Suprapubic skin (tissue), 4 donors: ENCODE results near the gene RRAD. TPM values are rescaled to one million over a fixed set of nuclear protein-coding genes. Genes with fewer than 3 reads are reported as not detected.

Experiments
- DNase-seq, 2 donors: peaks; one replicate each; pipeline ENCODE4 v3.0.0-alpha.2; 2019; ENCODE audit warnings: low spot score in 2 of 2
- H3K27ac ChIP-seq: fragments of 200-600 bp; sonication (generic); one replicate; pipeline ENCODE4 v1.5.1; 2019
- H3K27me3 ChIP-seq: fragments of 200-600 bp; sonication (generic); one replicate; pipeline ENCODE4 v1.5.1; 2019
- H3K36me3 ChIP-seq: fragments of 200-600 bp; sonication (generic); one replicate; pipeline ENCODE4 v1.5.1; 2019
- H3K4me1 ChIP-seq: fragments of 200-600 bp; sonication (generic); one replicate; pipeline ENCODE4 v1.5.1; 2019
- H3K4me3 ChIP-seq: fragments of 200-600 bp; sonication (generic); one replicate; pipeline ENCODE4 v1.5.1; 2019; ENCODE audit warnings: mild to moderate bottlenecking
- H3K9me3 ChIP-seq: fragments of 200-600 bp; sonication (generic); one replicate; pipeline ENCODE4 v1.5.1; 2019
- EP300 ChIP-seq: sonication (generic); formaldehyde crosslinking; IDR thresholded peaks from one replicate; pipeline ENCODE4 v1.6.1; 2017; ENCODE audit warnings: antibody characterized with exemption
- POLR2A ChIP-seq, 2 donors: fragments of 450-650 bp; IDR thresholded peaks; one replicate each; pipeline ENCODE4 v1.6.1; 2017; ENCODE audit warnings: antibody characterized with exemption in 2 of 2, mild to moderate bottlenecking in 2 of 2, moderate library complexity in 2 of 2
- POLR2AphosphoS5 ChIP-seq, 3 donors: sonication (generic); formaldehyde crosslinking; IDR thresholded peaks; one replicate each; pipeline ENCODE4 v1.6.1; 2017; ENCODE audit warnings: antibody characterized with exemption in 3 of 3
- WGBS: methylation state at CpG from one replicate; pipeline ENCODE4 v1.1.5; 2018; 5-methylcytosine and 5-hydroxymethylcytosine counted together
- total RNA-seq, 4 donors: library from RNA; depleted of rRNA; stranded (reverse); fragments of >200 nt; gene quantifications; one replicate each; pipeline ENCODE4 v1.1.0, GENCODE V29; 2016
- TF ChIP-seq, protein P1 (sequence below), 2 donors: fragments of 200-600 bp in 1 of 2; fragments of 450-650 bp in 1 of 2; sonication (generic) in 1 of 2; IDR thresholded peaks; one replicate each; pipeline ENCODE4 v1.5.1; 2016 to 2019; ENCODE audit warnings: antibody characterized with exemption in 2 of 2, mild to moderate bottlenecking in 1 of 2, moderate library complexity in 1 of 2

RRAD gene
- total RNA-seq, 4 donors from 2014 or later: 1.5 to 12.1 (median 4.6) TPM

DNA sequence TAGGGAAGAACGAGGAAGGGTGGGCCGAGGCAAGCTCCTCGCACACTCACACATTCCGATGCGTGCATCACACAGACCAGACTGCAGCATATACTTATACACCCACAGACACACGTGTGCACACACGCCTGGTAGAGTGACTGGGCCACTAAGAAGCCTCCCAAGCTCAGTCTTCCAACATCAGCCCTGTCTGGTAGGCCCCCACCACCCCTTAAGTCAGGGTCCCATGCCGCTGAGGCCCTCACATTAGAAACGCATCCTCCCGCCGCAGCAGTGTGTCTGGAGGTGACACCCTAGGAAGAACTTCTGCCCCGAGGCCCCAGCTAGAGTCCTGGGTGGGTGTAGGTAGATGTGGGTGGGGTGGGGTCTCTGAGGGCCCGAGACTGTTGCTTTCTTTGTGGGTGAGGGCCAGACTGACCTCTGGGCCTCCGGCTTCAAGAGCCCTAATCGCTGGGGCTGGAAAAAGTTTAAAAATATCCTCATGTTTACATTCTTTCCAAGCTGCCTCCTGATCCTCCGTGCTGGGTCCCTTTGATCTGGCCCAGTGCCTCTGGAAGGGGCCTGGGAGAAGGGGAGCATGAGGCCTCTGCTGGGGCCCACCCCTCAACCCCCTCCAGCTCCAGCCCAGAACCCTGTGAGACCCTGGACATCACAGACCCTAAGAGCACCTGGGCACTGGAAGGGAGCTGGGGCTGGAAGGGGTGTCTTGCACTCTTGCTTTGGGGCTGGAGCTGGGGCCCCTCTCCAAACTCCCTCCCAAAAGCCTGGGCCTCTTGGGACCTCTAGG, 20.3 kb downstream of the RRAD start:
- no peak overlapping the region for H3K27ac ChIP-seq
- H3K27me3 ChIP-seq: no peaks in the 10 kb centered on the region
- no peak for DNase-seq
- no peak for TF ChIP-seq EP300
- TF ChIP-seq, protein P1, sequence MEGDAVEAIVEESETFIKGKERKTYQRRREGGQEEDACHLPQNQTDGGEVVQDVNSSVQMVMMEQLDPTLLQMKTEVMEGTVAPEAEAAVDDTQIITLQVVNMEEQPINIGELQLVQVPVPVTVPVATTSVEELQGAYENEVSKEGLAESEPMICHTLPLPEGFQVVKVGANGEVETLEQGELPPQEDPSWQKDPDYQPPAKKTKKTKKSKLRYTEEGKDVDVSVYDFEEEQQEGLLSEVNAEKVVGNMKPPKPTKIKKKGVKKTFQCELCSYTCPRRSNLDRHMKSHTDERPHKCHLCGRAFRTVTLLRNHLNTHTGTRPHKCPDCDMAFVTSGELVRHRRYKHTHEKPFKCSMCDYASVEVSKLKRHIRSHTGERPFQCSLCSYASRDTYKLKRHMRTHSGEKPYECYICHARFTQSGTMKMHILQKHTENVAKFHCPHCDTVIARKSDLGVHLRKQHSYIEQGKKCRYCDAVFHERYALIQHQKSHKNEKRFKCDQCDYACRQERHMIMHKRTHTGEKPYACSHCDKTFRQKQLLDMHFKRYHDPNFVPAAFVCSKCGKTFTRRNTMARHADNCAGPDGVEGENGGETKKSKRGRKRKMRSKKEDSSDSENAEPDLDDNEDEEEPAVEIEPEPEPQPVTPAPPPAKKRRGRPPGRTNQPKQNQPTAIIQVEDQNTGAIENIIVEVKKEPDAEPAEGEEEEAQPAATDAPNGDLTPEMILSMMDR (IDR thresholded peaks at IDR 0.05): no peak
- TF ChIP-seq POLR2A (IDR thresholded peaks at IDR 0.05): no peak
- TF ChIP-seq POLR2AphosphoS5 (IDR thresholded peaks at IDR 0.05): no peak
- H3K4me3 ChIP-seq: no peak overlapping the region
- H3K9me3 ChIP-seq: no peaks in the 10 kb centered on the region
- 47% methylated on average over 14 of the region's 16 CpGs for WGBS
- H3K36me3 ChIP-seq: no peaks in the 10 kb centered on the region
- peaks cover 19% of the 10 kb centered on the region for H3K4me1 ChIP-seq

DNA sequence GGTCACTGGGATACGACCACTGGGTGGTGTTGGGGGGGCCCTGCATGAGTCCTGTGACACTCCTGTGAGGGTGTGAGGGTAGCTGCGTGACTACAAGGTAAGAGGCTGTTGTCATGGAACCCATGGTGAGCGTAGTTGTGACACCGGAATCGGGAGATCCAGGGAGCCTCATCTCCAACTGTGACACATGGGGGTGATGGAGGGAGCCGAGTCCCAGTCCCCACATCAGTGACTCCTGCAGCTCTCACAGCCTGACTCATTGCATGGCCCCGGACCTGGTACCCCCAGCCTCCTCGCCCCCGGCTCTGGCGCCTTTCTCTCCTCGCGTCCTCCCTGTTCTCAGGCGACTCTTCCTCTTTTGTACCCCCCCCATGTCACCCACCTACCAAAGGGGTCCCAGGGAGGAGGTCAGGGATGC, 20.9 kb downstream of the RRAD start:
- 83% methylated on average over 13 of the region's 13 CpGs for WGBS
- no peaks in the 10 kb centered on the region for H3K27me3 ChIP-seq
- no peak for DNase-seq
- no peak overlapping the region for H3K27ac ChIP-seq
- TF ChIP-seq POLR2AphosphoS5 (IDR thresholded peaks at IDR 0.05): no peak
- TF ChIP-seq, protein P1 (IDR thresholded peaks at IDR 0.05): no peak
- TF ChIP-seq EP300: no peak
- TF ChIP-seq POLR2A (IDR thresholded peaks at IDR 0.05): no peak
- no peaks in the 10 kb centered on the region for H3K9me3 ChIP-seq
- H3K36me3 ChIP-seq: no peaks in the 10 kb centered on the region
- H3K4me3 ChIP-seq: no peak overlapping the region
- H3K4me1 ChIP-seq: peaks cover 22% of the 10 kb centered on the region

DNA sequence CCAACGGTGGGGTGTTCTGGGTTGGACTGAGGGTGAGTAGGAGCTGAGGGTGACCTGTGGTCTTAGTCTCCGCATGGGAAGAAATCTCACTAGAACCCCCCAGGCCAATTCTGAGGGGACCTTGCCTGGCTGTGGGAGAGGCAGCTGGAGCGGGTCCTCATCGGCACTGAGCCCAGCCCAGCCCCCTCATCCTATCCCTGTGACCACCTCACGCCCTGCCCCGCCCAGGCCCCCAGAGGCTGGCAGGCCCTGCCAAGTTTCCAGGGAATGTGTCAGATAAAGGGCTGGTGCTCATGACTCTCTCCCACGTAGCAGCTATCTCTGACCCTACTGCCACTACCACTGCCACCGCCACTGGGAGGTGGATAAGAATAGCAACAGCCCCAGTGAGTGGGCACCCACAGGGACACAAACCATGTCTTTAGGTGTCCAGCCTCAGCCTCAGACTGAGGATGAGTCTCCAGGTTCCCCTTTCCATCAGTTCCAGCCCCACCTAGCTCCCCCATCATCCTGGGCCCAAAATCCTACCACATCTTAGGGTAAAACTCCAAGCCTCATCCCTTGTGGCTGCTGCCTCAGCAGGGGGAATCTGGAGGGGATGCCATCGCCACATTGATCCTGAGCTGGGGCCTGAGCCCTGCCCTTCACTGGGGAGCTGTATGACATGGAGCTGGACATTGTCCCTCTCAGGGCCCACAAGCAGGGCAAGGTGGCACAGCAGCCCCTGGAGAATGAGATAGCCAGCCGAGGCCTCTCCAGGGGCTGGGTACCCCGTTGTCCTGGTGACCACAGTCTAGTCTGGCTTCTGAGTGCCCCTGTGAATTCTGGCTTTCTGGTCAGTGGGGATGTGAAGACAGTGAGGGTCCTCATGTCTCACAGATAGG, 21.5 kb downstream of the RRAD start:
- Histone ChIP-seq H3K27me3 (no peaks in the 10 kb centered on the region), H3K36me3 (no peaks in the 10 kb centered on the region), H3K9me3 (no peaks in the 10 kb centered on the region), H3K4me3 (no peak overlapping the region), H3K4me1 (peaks cover 25% of the 10 kb centered on the region), H3K27ac (peak overlapping the region; percentile 23)
- WGBS: 80% methylated on average over 6 of the region's 11 CpGs
- TF ChIP-seq POLR2AphosphoS5 (IDR thresholded peaks at IDR 0.05) (no peak), EP300 (no peak), POLR2A (IDR thresholded peaks at IDR 0.05) (no peak)
- TF ChIP-seq, protein P1 (IDR thresholded peaks at IDR 0.05): no peak
- no peak for DNase-seq

DNA sequence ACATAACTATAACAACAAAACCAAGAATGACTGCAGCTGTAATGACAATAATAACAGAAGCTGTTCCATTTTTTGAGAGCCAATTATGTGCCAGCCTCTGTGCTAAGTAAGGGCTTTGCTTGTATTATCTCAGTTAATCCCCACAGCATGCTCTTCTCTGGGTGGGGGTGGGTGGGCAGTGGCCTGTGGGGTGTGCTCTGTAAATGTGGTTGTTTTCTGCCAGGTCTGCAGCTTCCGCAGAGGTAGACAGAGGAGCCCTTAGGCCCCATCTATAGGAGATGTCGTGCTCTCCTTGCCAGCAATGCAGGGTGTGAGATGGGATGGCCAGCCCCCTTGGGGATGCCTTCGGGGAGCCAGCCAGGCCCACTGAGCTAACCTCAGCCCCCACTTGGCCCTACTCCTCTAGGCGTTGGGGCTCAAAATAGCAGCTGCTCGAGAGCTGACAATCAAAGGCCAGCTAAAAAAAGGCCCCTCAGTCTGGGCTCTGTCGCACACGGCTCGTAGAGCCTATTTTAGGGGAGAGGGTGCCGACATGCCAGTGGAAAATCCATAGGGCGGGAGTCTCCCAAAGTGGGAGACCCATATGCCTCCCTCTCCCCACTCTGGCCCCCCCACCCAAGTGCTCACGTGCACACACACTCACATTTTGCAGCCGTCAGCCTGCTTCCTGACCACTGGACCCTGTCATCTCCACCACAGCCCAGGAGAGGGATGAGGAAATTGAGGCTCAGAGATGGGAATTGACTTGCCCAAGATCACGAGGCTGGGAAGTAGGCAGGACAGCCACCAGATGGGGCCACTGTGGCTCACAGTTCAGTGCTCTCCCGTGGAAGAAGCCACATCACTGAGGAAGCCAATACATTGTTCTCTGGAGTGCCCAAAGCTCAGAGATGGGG, 22.4 kb downstream of the RRAD start:
- WGBS: 73% methylated on average over 13 of the region's 14 CpGs

More for the DNA sequence above, 22.4 kb downstream of the RRAD start:
- TF ChIP-seq POLR2A (IDR thresholded peaks at IDR 0.05): no peak
- TF ChIP-seq, protein P1 (IDR thresholded peaks at IDR 0.05): no peak
- TF ChIP-seq POLR2AphosphoS5 (IDR thresholded peaks at IDR 0.05): no peak
- TF ChIP-seq EP300: no peak
- Histone ChIP-seq H3K9me3 (no peaks in the 10 kb centered on the region), H3K4me1 (peaks cover 25% of the 10 kb centered on the region), H3K4me3 (no peak overlapping the region), H3K27me3 (no peaks in the 10 kb centered on the region), H3K36me3 (no peaks in the 10 kb centered on the region), H3K27ac (peak overlapping the region; percentile 23)
- DNase-seq: no peak
